C1 segment of cervical spinal cord (tissue), 14 donors: Measurements from ENCODE around the gene PIANP.
"Not testable (repeated sequence)": the region's sequence is repeated elsewhere in the genome, so short reads cannot be mapped to it uniquely, and the experiment has no call there.

Experiments used
- DNase-seq, 14 donors: peaks; one replicate each; lab custom pipeline; 2025; lab: John Stamatoyannopoulos, UW

Gene PIANP

GRCh38 chr12:6708351-6708750, 7.7 kb upstream of the PIANP start:
- not testable (repeated sequence) for DNase-seq

GRCh38 chr12:6703631-6704030, 3.0 kb upstream of the PIANP start:
- DNase-seq, result no peak

GRCh38 chr12:6701078-6701768, 608 bp upstream of the PIANP start:
- DNase-seq, result no peak

DNA sequence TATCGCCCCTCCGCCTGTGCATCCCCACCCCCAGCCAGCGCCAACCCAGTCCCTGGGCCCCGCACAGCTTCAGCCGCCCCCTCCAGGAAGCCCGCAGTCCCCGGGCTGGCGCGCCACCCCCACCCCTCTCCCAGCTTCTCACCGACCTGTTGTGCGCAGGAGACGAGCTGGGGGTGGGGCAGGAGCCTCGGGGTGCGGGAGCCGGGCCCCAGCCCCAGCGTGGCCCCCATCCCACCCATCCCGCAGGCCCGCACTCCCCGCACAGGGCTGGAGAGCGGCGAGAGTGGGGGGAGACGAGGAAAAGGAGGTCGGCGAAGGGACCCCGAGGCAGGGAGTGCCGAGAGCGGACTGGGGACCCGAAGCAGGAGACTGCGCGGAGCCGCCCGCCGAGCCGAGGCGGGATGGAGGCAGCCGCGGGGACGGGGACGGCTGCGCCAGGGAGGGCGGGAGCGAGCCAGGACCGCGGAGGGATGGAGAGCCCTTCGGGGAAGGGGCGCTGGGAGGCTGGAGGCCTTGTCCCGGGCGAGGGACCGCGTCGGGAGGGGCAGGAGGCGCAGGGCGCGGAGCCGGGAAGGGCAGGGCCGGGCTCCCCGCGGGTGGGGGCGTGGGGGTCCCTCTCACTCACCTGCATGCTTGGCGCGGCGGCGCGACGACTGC, 498 bp downstream of the PIANP start:
- DNase-seq, result peak in 1 of 14 donors; percentile 47

GRCh38 chr12:6699259-6699988, 1.2 kb downstream of the PIANP start:
- DNase-seq, result peak in 1 of 14 donors; percentile 39

GRCh38 chr12:6698352-6699046, 2.1 kb downstream of the PIANP start:
- DNase-seq, result no peak

DNA sequence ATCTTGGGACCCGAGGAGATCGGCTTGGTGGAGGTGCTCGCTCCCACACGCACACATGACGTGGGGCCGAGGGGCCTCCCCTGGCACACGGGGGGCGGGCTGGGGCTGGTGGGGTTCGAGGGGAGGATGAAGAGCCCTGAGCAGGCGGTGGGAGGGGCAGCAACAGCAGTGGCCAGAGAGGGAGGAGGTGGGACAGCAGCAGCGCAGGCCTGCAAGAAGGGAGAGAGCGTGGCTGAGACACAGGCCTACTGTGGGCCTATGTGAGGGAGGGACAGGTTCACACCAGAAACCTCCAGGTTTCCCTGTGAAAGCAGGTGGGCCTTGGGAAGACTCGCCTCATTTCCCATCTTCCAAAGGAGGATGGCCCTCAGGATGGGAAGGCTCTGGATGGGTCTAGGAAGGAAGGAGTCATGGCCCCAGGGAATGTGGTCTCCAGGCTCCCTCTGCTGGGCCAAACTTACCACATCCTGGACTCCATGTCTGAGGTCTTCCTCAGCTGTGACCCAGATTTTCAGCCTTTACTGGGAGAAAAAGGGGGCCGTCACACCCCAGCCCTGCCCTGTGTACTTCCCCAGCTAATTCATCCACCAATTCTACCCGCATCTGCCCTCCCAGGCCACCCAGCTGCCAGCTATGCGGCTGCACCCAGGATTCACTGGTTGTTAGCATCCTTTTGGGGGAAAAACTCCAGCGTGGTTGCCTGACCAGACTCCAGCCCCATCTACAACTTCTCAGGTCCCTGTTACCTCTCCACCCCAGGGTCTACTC, 2.8 kb downstream of the PIANP start:
- no peak for DNase-seq

- DNase-seq, result no peak
Measured at GRCh38 chr12:6696690-6697583, 3.7 kb downstream of the PIANP start.

DNA sequence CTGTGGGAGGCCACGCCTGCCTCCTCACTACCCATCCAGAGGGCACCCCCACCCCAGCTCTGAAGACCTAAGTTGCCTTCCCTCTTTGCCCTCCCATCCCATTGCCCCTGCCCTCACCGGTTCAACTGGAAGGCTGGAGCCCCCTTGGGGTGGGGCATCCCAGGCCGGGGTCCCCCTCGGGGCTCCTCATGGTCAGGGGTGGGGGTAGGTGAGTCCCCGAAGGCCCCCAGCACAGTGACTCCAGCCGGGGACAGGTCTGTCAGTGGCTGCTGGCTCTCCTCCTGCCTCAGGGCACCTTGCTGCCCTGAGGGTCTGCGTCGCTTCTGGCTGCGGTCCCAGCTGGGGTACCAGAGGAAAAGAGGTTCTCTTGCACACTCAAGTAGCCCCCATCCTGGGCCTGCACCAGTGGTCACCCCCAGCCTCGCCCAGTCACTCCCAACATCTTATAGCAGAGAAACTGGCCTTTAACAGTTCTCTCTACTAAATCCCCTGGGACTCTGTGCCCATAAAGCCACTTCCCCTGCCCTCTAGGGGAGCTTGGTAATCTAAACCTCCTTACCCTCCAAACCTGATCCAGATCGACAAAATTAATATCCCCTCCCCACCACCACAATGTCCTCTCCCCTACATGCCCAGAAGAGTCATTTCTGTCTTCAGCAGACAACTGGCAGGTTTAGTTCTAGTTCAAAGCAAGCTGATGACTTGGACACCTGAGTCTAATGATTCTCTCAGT, 5.1 kb downstream of the PIANP start:
- DNase-seq, result no peak

DNA sequence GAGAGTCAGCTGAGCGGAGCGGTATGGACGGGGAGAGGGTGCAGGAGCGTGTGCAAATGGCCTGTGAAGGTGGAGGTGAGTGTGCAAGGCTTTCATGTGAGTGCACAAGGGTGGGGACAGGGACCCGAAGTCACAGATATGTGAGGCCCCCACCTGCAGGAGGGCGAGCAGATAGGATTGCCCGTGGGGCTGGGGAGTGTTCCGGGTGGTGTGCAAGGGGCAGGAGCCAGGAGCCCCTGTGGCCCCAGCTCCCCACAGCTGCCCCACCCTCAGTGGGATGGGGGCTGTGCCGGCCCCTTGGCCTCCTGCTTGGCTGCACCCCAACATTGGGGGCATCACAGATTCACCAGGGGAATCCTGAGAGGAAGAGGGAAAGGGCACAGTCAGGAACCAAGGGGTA, 5.9 kb downstream of the PIANP start:
- DNase-seq, result no peak

GRCh38 chr12:6693832-6694355, 6.7 kb downstream of the PIANP start:
- DNase-seq, result no peak

- DNase-seq, result no peak
Measured at GRCh38 chr12:6692888-6693287, 7.7 kb downstream of the PIANP start.

- DNase-seq, result no peak
Measured at GRCh38 chr12:6691473-6691872, 9.1 kb downstream of the PIANP start.

DNA sequence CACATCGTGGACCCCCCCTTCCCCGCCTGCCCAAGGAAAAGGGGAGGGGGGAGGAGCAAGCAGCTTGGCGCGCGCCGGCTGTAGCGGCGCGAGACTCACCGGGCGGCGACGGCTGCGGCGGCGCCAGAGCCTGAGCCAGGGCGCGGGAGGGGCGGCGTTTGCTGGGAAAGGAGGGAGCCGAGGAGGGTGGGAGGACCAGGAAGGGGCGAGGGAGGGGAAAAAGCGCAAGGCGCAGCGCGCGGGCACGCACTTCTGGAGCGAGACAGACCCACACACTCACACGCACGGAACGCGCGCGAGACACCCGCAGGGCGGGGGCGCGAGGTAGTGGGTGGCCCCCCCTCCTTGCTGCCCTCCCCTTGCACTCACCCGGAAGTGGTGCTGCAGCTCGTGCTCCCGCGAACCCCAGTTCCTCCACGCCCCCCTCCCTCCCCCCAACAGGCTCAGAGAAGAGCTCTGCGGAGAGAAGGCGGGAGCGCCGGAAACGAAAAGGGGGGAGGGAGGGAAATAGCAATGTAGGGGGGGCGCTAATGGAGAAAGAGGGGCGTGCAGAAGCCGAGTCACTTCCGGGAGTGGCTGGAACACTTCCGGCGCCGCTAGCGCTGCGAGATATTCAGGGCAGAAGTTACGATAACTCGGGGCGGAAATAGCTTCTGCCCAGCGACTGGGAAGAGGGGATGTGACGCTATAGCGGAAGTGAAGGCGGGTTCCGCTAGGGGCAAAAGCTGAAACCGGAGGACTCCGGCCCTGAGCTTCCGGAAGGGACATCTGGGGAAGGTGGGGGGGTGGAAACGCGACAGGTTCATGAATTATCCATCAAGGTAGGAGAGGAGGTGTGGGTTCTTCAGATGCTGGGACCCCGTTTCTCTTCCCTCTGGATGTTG, 11.4 kb downstream of the PIANP start, which contains the start of gene ZNF384:
Gene ZNF384 (minus strand): TSS at position 377 of the 884 bp plus-strand sequence. CDS start 9,855 bp downstream, outside the sequence.
- peak; percentile 81 to 100 (median 97) for DNase-seq

- peak in 3 of 14 donors; percentile 21 to 73 (median 61) for DNase-seq
Measured at GRCh38 chr12:6688543-6688998, 12.0 kb downstream of the PIANP start.

GRCh38 chr12:6685814-6686213, 14.8 kb downstream of the PIANP start:
- DNase-seq, result no peak

DNA sequence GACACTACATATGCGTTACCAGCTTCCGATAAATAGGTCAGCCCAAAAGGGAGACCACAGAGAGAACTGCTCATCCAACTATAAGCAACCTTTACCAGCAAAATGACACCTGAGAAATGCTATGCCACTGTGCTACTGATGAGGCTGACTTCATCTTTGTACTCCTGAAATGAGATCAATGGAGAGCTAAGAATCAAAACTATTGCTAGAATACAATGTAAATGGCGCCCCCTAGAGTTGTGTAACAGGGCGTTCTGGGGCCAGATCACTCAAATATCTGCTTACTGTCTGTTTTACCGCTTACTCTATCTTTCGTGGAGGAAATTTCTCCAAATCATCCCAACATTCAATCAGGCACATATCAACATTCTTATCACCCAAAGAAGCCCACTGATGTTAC, 16.0 kb downstream of the PIANP start:
- peak in 1 of 14 donors; percentile 17 for DNase-seq

DNA sequence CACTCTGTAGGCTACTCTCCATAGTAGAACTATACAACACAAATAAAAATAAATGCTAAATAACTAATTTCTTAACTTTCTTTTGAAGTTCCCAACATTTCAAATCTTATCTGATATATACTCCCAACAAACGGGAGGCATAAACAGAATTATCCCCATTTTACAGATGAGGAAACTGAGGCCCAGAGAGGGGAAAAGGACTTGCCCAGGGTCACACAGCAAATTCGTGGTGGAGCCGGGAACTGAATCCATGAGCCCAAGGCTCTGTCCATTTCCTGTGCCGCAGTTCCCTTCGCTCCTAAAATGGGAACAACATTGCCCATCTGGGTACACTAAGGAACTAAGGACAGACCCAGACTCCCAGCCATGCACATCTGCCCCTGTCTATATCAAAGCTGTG, 23.7 kb downstream of the PIANP start:
- DNase-seq, result no peak
